Endothelial cell of umbilical vein (primary cell): ENCODE measurements around the gene PLAAT1. TPM values are rescaled to one million over a fixed set of nuclear protein-coding genes. Genes with fewer than 3 reads are reported as not detected.

Source experiments
- BruUV-seq: library from RNA; stranded (reverse); fragments of 400-500 nt; replicated peaks from 2 replicates; lab custom pipeline; 2021; lab: Mats Ljungman, UMichigan
- CTCF ChIA-PET: fragments of 300-600, 350-600 bp; sonication (Branson Sonifier 250); formaldehyde crosslinking; loops from one replicate; lab custom pipeline; 2021; ENCODE audit warnings: antibody characterized with exemption, inconsistent platforms; lab: Charles Lee
- POLR2A ChIA-PET: fragments of 300-600, 350-600 bp; sonication (Branson Sonifier 250); formaldehyde crosslinking; loops from one replicate; lab custom pipeline; 2021; ENCODE audit warnings: antibody characterized with exemption, inconsistent platforms; lab: Charles Lee
- DNase-seq: peaks from one replicate; pipeline ENCODE4 v3.0.0-alpha.2; 2011; ENCODE audit warnings: low read depth, low spot score
- FAIRE-seq: peaks from 2 replicates; lab custom pipeline; 2011; peaks lifted over from hg19 to GRCh38; lab: Jason Lieb, UNC
- H2AFZ ChIP-seq: 2 replicates; pipeline ENCODE4 v1.6.0; 2012; ENCODE audit warnings: low read depth, low read length, control low read depth, inconsistent platforms
- H3K27ac ChIP-seq: 2 replicates; pipeline ENCODE4 v1.5.1; 2011; ENCODE audit warnings: low read depth, mild to moderate bottlenecking, control low read depth, low read length, moderate library complexity; ENCODE audit not compliant: insufficient read depth
- H3K27me3 ChIP-seq, 2 experiments: 2 replicates each; pipeline versions ENCODE4 v1.6.0 to v1.6.1; 2011; ENCODE audit warnings: low read length in 2 of 2, mixed read lengths in 1 of 2; ENCODE audit not compliant: control insufficient read depth in 2 of 2, insufficient read depth in 2 of 2
- H3K36me3 ChIP-seq, 2 experiments: 2 replicates in 1 of 2; 3 replicates in 1 of 2; pipeline ENCODE4 v1.5.1; 2011; ENCODE audit warnings: low read length in 2 of 2, mild to moderate bottlenecking in 1 of 2, moderate library complexity in 1 of 2; ENCODE audit not compliant: control insufficient read depth in 2 of 2, insufficient read depth in 2 of 2; ENCODE audit errors: extremely low read depth in 1 of 2
- H3K4me1 ChIP-seq: 3 replicates; pipeline ENCODE4 v1.5.1; 2011; ENCODE audit warnings: mild to moderate bottlenecking, low read length; ENCODE audit not compliant: control insufficient read depth, insufficient read depth; ENCODE audit errors: extremely low read depth
- H3K4me2 ChIP-seq: 2 replicates; pipeline ENCODE4 v1.6.1; 2011; ENCODE audit warnings: low read length, control low read depth, mixed read lengths; ENCODE audit not compliant: insufficient read depth
- H3K4me3 ChIP-seq, 3 experiments: fragments of 200-600 bp in 1 of 3; sonication (generic), shearing (Covaris generic) in 1 of 3; replicated peaks in 1 of 3; 2 replicates each; pipeline ENCODE4 v1.5.1; 2011 to 2016; ENCODE audit warnings: control low read depth in 3 of 3, low read length in 3 of 3, mild to moderate bottlenecking in 2 of 3, inconsistent platforms in 1 of 3, low read depth in 1 of 3, moderate library complexity in 1 of 3; ENCODE audit not compliant: insufficient read depth in 1 of 3
- H3K79me2 ChIP-seq: 2 replicates; pipeline ENCODE4 v1.6.0; 2012; ENCODE audit warnings: low read length, inconsistent platforms; ENCODE audit not compliant: control insufficient read depth, insufficient read depth
- H3K9ac ChIP-seq: replicated peaks from 2 replicates; pipeline ENCODE3; 2011; ENCODE audit warnings: low read length, control low read depth; ENCODE audit not compliant: insufficient read depth; ENCODE audit errors: extremely low read depth
- H3K9me1 ChIP-seq: replicated peaks from 3 replicates; pipeline ENCODE4 v1.6.0; 2011; ENCODE audit warnings: mild to moderate bottlenecking, low read length; ENCODE audit not compliant: control insufficient read depth, insufficient read depth; ENCODE audit errors: extremely low read depth
- H3K9me3 ChIP-seq: replicated peaks from 2 replicates; pipeline ENCODE4 v1.5.1; 2012; ENCODE audit warnings: low read length, inconsistent platforms; ENCODE audit not compliant: control insufficient read depth, insufficient read depth
- H4K20me1 ChIP-seq: replicated peaks from 2 replicates; pipeline ENCODE3; 2011; ENCODE audit warnings: mild to moderate bottlenecking, low read length; ENCODE audit not compliant: control insufficient read depth, insufficient read depth; ENCODE audit errors: extremely low read depth
- EZH2 ChIP-seq: IDR thresholded peaks from 2 replicates; pipeline ENCODE4 v1.6.1; 2012; ENCODE audit warnings: borderline replicate concordance, low read depth, mild to moderate bottlenecking, moderate library complexity, low read length, inconsistent platforms; ENCODE audit not compliant: severe bottlenecking
- FOS ChIP-seq: IDR thresholded peaks from 2 replicates; pipeline ENCODE4 v1.6.1; 2011; ENCODE audit warnings: mild to moderate bottlenecking, low read length, moderate library complexity, borderline replicate concordance; ENCODE audit not compliant: insufficient read depth
- GATA2 ChIP-seq: IDR thresholded peaks from 2 replicates; pipeline ENCODE4 v1.7.0; 2011; ENCODE audit warnings: low read depth, mild to moderate bottlenecking, moderate library complexity, mixed read lengths, low read length; ENCODE audit not compliant: insufficient read length, insufficient read depth
- JUN ChIP-seq: IDR thresholded peaks from 2 replicates; pipeline ENCODE4 v1.6.1; 2011; ENCODE audit warnings: borderline replicate concordance, low read depth; ENCODE audit not compliant: insufficient read length, insufficient read depth
- MAX ChIP-seq: IDR thresholded peaks from 2 replicates; pipeline ENCODE4 v1.6.1; 2011; ENCODE audit not compliant: insufficient read depth, insufficient read length
- MYC ChIP-seq: IDR thresholded peaks from one replicate; pipeline ENCODE4 v1.6.1; 2011; ENCODE audit warnings: mild to moderate bottlenecking, low read depth, low read length
- POLR2A ChIP-seq: IDR thresholded peaks from 2 replicates; pipeline ENCODE4 v1.6.1; 2012; ENCODE audit warnings: low read depth, mild to moderate bottlenecking, control low read depth, low read length
- POLR2AphosphoS5 ChIP-seq: IDR thresholded peaks from 2 replicates; pipeline ENCODE4 v1.6.1; 2012; ENCODE audit warnings: low read depth, mild to moderate bottlenecking, control low read depth, low read length, moderate library complexity; ENCODE audit not compliant: insufficient read depth
- dilution Hi-C: fragments of 300-500 bp; cut with MboI; formaldehyde crosslinking; loops from one replicate; pipeline ENCODE4 v1.15.0; 2019; ENCODE audit warnings: low sequenced_read_pairs; ENCODE audit not compliant: extremely low pct_ligation_motif_present
- intact Hi-C: fragments of 100-400 bp; cut with micrococcal nuclease; formaldehyde crosslinking; loops from one replicate; pipeline ENCODE4 v1.10.0; 2022
- polyA plus RNA-seq, 4 experiments: library from polyadenylated mRNA; depleted of rRNA in 3 of 4; stranded (reverse) in 3 of 4; unstranded in 1 of 4; fragments of >200 nt; gene quantifications; 2 replicates each; pipeline versions ENCODE4 v1.2.1 to v1.2.3, GENCODE V29; 2011 to 2012; ENCODE audit warnings: missing spikeins in 1 of 4
- total RNA-seq: library from RNA; stranded (reverse); gene quantifications from 2 replicates; pipeline ENCODE4 v1.2.3, GENCODE V29; 2021
- TF ChIP-seq, protein P1 (sequence below), 2 donors: IDR thresholded peaks; 1 replicate in 1 of 2; 2 replicates in 1 of 2; pipeline ENCODE4 v1.5.1; 2011; ENCODE audit warnings: low read length in 2 of 2, mild to moderate bottlenecking in 2 of 2, moderate library complexity in 2 of 2, control low read depth in 1 of 2, inconsistent platforms in 1 of 2, low read depth in 1 of 2; ENCODE audit not compliant: insufficient read depth in 1 of 2; ENCODE audit errors: extremely low read depth in 1 of 2

Gene PLAAT1
- total and polyA plus RNA-seq, 2 donors (not counting 3 experiments of a cell fraction or from before 2014, with no cell fraction given) = 0.58 to 0.75 TPM

GRCh38 chr3:193292386-193292785, 51.4 kb downstream of the PLAAT1 start:
- dilution Hi-C loops = no loop called here
- Histone ChIP-seq H3K9ac (no peak overlapping the region), H3K79me2 (no peaks in the 10 kb centered on the region), H3K36me3 (no peaks in the 10 kb centered on the region), H4K20me1 (no peaks in the 10 kb centered on the region), H3K4me3 (no peak overlapping the region), H3K27ac (no peak overlapping the region), H3K9me3 (no peaks in the 10 kb centered on the region), H3K27me3 (no peaks in the 10 kb centered on the region), H2AFZ (no peak overlapping the region), H3K9me1 (no peaks in the 10 kb centered on the region), H3K4me1 (no peaks in the 10 kb centered on the region), H3K4me2 (no peak overlapping the region)
- CTCF ChIA-PET = no interaction called here
- FAIRE-seq (no peak), DNase-seq (no peak)
- POLR2A ChIA-PET = no interaction called here
- no peak for TF ChIP-seq MAX
- TF ChIP-seq POLR2AphosphoS5 = no peak
- no peak for TF ChIP-seq FOS
- no peak for TF ChIP-seq POLR2A
- TF ChIP-seq EZH2 = no peak
- TF ChIP-seq, protein P1, sequence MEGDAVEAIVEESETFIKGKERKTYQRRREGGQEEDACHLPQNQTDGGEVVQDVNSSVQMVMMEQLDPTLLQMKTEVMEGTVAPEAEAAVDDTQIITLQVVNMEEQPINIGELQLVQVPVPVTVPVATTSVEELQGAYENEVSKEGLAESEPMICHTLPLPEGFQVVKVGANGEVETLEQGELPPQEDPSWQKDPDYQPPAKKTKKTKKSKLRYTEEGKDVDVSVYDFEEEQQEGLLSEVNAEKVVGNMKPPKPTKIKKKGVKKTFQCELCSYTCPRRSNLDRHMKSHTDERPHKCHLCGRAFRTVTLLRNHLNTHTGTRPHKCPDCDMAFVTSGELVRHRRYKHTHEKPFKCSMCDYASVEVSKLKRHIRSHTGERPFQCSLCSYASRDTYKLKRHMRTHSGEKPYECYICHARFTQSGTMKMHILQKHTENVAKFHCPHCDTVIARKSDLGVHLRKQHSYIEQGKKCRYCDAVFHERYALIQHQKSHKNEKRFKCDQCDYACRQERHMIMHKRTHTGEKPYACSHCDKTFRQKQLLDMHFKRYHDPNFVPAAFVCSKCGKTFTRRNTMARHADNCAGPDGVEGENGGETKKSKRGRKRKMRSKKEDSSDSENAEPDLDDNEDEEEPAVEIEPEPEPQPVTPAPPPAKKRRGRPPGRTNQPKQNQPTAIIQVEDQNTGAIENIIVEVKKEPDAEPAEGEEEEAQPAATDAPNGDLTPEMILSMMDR (IDR thresholded peaks at IDR 0.05; ENCODE audit: extremely low read depth in 1 of 2, insufficient read depth in 1 of 2, low read depth in 1 of 2, low read length in 2 of 2) = no peak
- TF ChIP-seq MYC = no peak
- no peak for TF ChIP-seq JUN
- TF ChIP-seq GATA2 = no peak
- intact Hi-C loops = no loop called here
- BruUV-seq = no TSS peak
